ENCODE data around the gene SLIT3.

Gene SLIT3

DNA sequence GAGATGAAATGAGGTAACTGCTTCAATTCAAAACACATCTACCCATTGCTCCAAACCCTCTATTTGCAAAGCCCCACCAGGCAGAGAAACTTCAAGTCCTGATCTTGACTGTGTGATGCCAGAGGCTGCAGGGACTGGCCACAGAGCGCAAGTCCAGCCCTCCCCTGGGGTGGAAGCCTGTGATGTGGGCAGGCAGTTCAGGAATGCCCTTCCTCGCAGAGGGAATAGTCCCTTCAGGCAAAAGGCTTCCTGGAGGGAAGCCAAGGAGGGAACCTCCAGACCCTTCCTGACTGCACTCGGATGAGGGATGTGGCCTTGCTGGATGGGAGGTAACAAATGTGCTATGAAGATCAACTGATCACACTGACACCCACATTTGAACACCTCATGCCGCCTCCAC, 131.2 kb downstream of the SLIT3 start:
- Histone ChIP-seq H3K4me3 (replicated peaks; ENCODE audit: low read depth, low read length) (no peak overlapping the region), H3K36me3 (ENCODE audit: control insufficient read depth, insufficient read depth, low read length) (no peaks in the 10 kb centered on the region), H3K27me3 (replicated peaks; ENCODE audit: control insufficient read depth, insufficient read depth, low read length) (peaks cover 3% of the 10 kb centered on the region)
- no peak for DNase-seq (ENCODE audit: extremely low read depth, insufficient read length)
- no peak for TF ChIP-seq CTCF (IDR thresholded peaks at IDR 0.05; ENCODE audit: insufficient read depth, low read length, poor library complexity, severe bottlenecking)

DNA sequence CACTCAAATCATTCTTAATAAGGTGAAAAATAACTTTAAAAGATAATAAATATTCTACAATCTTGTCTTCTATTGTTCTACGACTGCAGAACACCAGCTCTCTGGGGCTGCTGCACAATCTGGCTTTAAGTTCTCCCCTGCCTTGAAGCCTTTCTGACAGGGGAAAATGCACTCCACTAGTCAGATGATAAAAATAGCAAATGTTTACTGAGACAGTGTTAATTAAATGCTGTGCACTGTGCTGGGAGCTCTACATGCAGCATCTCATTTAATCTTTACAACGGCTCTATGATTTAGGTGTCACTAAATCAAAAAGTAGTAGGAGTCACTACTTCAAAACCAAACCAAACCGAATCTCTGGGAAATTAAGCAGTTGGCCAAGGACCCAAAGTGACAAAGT, 132.7 kb downstream of the SLIT3 start:
- peaks cover 3% of the 10 kb centered on the region for H3K27me3 ChIP-seq (replicated peaks; ENCODE audit: control insufficient read depth, insufficient read depth, low read length)
- no peak for DNase-seq (ENCODE audit: extremely low read depth, insufficient read length)
- no peak for TF ChIP-seq CTCF (IDR thresholded peaks at IDR 0.05; ENCODE audit: insufficient read depth, low read length, poor library complexity, severe bottlenecking)
- no peaks in the 10 kb centered on the region for H3K36me3 ChIP-seq (ENCODE audit: control insufficient read depth, insufficient read depth, low read length)
- H3K4me3 ChIP-seq (replicated peaks; ENCODE audit: low read depth, low read length): no peak overlapping the region

- peaks cover 3% of the 10 kb centered on the region for H3K27me3 ChIP-seq (replicated peaks; ENCODE audit: control insufficient read depth, insufficient read depth, low read length)
- H3K36me3 ChIP-seq (ENCODE audit: control insufficient read depth, insufficient read depth, low read length): no peaks in the 10 kb centered on the region
- no peak for DNase-seq (ENCODE audit: extremely low read depth, insufficient read length)
- no peak overlapping the region for H3K4me3 ChIP-seq (replicated peaks; ENCODE audit: low read depth, low read length)
- TF ChIP-seq CTCF (IDR thresholded peaks at IDR 0.05; ENCODE audit: insufficient read depth, low read length, poor library complexity, severe bottlenecking): no peak
Measured at GRCh38 chr5:169166078-169166477, 134.9 kb downstream of the SLIT3 start.

DNA sequence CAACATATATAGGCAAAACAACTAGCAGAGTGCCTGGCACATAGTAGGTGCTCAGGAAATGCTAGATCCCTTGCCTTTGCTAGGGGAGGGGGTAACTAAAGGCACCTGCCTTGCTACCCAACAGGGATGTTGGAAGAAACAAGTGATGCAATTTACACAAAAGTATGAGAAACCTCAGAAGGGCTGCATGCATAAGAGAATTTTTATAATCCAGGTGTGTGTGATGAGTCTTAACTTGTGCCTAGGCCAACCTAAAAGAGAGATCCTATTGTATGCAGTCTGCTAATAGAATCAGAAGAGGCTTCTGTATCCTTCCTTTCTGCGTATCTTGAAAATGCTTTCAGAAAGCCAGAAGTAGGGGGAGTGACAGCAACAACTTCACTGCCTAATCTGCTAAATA, 135.9 kb downstream of the SLIT3 start:
- no peak for DNase-seq (ENCODE audit: extremely low read depth, insufficient read length)
- H3K36me3 ChIP-seq (ENCODE audit: control insufficient read depth, insufficient read depth, low read length): no peaks in the 10 kb centered on the region
- no peak for TF ChIP-seq CTCF (IDR thresholded peaks at IDR 0.05; ENCODE audit: insufficient read depth, low read length, poor library complexity, severe bottlenecking)

DNA sequence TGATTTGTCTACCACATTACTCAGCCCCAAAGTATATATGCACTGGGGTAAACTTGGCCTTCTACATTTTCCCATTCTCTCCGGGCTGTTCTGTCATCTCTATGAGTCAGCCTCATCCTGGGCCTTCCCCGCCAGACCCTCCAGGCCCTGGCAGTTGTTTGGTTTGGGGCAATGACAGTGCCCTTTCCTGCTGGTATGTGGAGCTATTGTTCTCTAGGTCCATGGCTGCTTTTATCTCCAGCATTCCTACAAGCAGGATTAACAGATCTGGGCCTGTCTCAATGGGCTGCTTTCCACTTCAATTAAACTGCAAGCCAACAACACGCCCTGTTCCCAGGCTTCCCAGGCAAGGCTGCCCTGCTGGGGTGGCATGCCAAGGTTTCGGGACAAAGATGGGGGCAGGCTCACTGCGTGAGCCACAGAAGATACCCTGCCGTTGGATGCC, 136.4 kb downstream of the SLIT3 start:
- H3K4me3 ChIP-seq (replicated peaks; ENCODE audit: low read depth, low read length): no peak overlapping the region
- DNase-seq (ENCODE audit: extremely low read depth, insufficient read length): no peak
- TF ChIP-seq CTCF (IDR thresholded peaks at IDR 0.05; ENCODE audit: insufficient read depth, low read length, poor library complexity, severe bottlenecking): no peak
- no peaks in the 10 kb centered on the region for H3K36me3 ChIP-seq (ENCODE audit: control insufficient read depth, insufficient read depth, low read length)
- H3K27me3 ChIP-seq (replicated peaks; ENCODE audit: control insufficient read depth, insufficient read depth, low read length): peaks cover 3% of the 10 kb centered on the region

More for the DNA sequence above, 135.9 kb downstream of the SLIT3 start:
- H3K27me3 ChIP-seq (replicated peaks; ENCODE audit: control insufficient read depth, insufficient read depth, low read length): peaks cover 3% of the 10 kb centered on the region
- no peak overlapping the region for H3K4me3 ChIP-seq (replicated peaks; ENCODE audit: low read depth, low read length)

- no peak for TF ChIP-seq CTCF (IDR thresholded peaks at IDR 0.05; ENCODE audit: insufficient read depth, low read length, poor library complexity, severe bottlenecking)
- DNase-seq (ENCODE audit: extremely low read depth, insufficient read length): no peak
Measured at GRCh38 chr5:169162407-169162806, 138.5 kb downstream of the SLIT3 start.

More at GRCh38 chr5:169162407-169162806, 138.5 kb downstream of the SLIT3 start:
- H3K27me3 ChIP-seq (replicated peaks; ENCODE audit: control insufficient read depth, insufficient read depth, low read length): no peaks in the 10 kb centered on the region; the same call in 1 of the 2 replicates
- no peak overlapping the region for H3K4me3 ChIP-seq (replicated peaks; ENCODE audit: low read depth, low read length)
- no peaks in the 10 kb centered on the region for H3K36me3 ChIP-seq (ENCODE audit: control insufficient read depth, insufficient read depth, low read length)

Measured in GM06990 (cell line).